B cell (primary cell): ENCODE data around the gene CYTIP. TPM values are rescaled to one million over a fixed set of nuclear protein-coding genes. Genes with fewer than 3 reads are reported as not detected.
A peak's percentile ranks its signal among the peaks of the same experiment; 100 is the strongest.

Source experiments
- ATAC-seq: fragments of 200-7000 bp; cut with Tn5 transposase; one replicate; pipeline ENCODE4 v1.10.0; 2021; ENCODE audit warnings: low read depth, mild to moderate bottlenecking, moderate number of reproducible peaks, moderate library complexity
- CTCF ChIA-PET: fragments of 350-600 bp; sonication (Branson Sonifier 250); formaldehyde crosslinking; loops from one replicate; lab custom pipeline; 2021; ENCODE audit warnings: antibody characterized with exemption, inconsistent platforms; lab: Charles Lee
- POLR2A ChIA-PET: fragments of 350-600 bp; sonication (Branson Sonifier 250); formaldehyde crosslinking; loops from one replicate; lab custom pipeline; 2021; ENCODE audit warnings: antibody characterized with exemption; lab: Charles Lee
- DNase-seq: peaks from one replicate; pipeline ENCODE4 v3.0.0; 2013
- H2AFZ ChIP-seq: 2 replicates; pipeline ENCODE4 v1.6.1; 2012; ENCODE audit warnings: mild to moderate bottlenecking, low read depth, low read length; ENCODE audit not compliant: insufficient read depth, poor library complexity, severe bottlenecking
- H3K27ac ChIP-seq, 2 donors: 1 replicate in 1 of 2; 2 replicates in 1 of 2; pipeline ENCODE4 v1.5.1; 2012 to 2013; ENCODE audit warnings: low read length in 2 of 2, mild to moderate bottlenecking in 2 of 2, moderate library complexity in 1 of 2
- H3K27me3 ChIP-seq, 4 experiments: fragments of 200-600 bp in 1 of 4; sonication (generic) in 1 of 4; replicated peaks in 1 of 4; 1 replicate in 2 of 4; 2 replicates in 2 of 4; pipeline versions ENCODE4 v1.6.1 to v1.7.0; 2013 to 2016; ENCODE audit warnings: low read length in 3 of 4, mild to moderate bottlenecking in 2 of 4, mixed read lengths in 1 of 4, moderate library complexity in 1 of 4; ENCODE audit not compliant: insufficient read depth in 4 of 4, control insufficient read depth in 3 of 4; ENCODE audit errors: control extremely low read depth in 1 of 4
- H3K36me3 ChIP-seq, 2 experiments: replicated peaks in 1 of 2; 1 replicate in 1 of 2; 2 replicates in 1 of 2; pipeline versions ENCODE4 v1.6.1 to v1.7.1; 2013; ENCODE audit warnings: low read length in 1 of 2; ENCODE audit not compliant: insufficient read depth in 2 of 2, control insufficient read depth in 1 of 2; ENCODE audit errors: control extremely low read depth in 1 of 2, extremely low read depth in 1 of 2
- H3K4me1 ChIP-seq, 2 donors: fragments of 200-600 bp in 1 of 2; sonication (generic) in 1 of 2; 1 replicate in 1 of 2; 2 replicates in 1 of 2; pipeline versions ENCODE4 v1.5.1 to v1.6.1; 2013 to 2017; ENCODE audit warnings: low read length in 2 of 2; ENCODE audit not compliant: control insufficient read depth in 2 of 2, insufficient read depth in 2 of 2
- H3K4me2 ChIP-seq: replicated peaks from 2 replicates; pipeline ENCODE3; 2012; ENCODE audit warnings: mild to moderate bottlenecking, low read depth, low read length; ENCODE audit not compliant: poor library complexity, severe bottlenecking
- H3K4me3 ChIP-seq, 5 experiments: fragments of 200-600 bp in 1 of 5; sonication (generic) in 1 of 5; 1 replicate in 3 of 5; 2 replicates in 2 of 5; pipeline versions ENCODE4 v1.5.1 to v1.7.0; 2011 to 2016; ENCODE audit warnings: low read length in 4 of 5, mild to moderate bottlenecking in 4 of 5, low read depth in 2 of 5, control low read depth in 1 of 5, moderate library complexity in 1 of 5; ENCODE audit not compliant: insufficient read depth in 1 of 5; ENCODE audit errors: control extremely low read depth in 1 of 5, extremely low read depth in 1 of 5
- H3K79me2 ChIP-seq: fragments of 200-600 bp; sonication (generic); one replicate; pipeline ENCODE4 v1.6.0; 2016; ENCODE audit warnings: low read length; ENCODE audit not compliant: control insufficient read depth, insufficient read depth
- H3K9ac ChIP-seq: fragments of 200-600 bp; sonication (generic); 2 replicates; pipeline ENCODE4 v1.6.1; 2017; ENCODE audit warnings: mild to moderate bottlenecking, low read length, moderate library complexity
- H3K9me3 ChIP-seq, 3 donors: one replicate each; pipeline versions ENCODE4 v1.6.1 to v1.7.1; 2013; ENCODE audit warnings: low read length in 2 of 3; ENCODE audit not compliant: control insufficient read depth in 2 of 3, insufficient read depth in 1 of 3; ENCODE audit errors: control extremely low read depth in 1 of 3
- H4K20me1 ChIP-seq: 2 replicates; pipeline ENCODE4 v1.6.0; 2012; ENCODE audit warnings: mild to moderate bottlenecking, low read length; ENCODE audit not compliant: insufficient read depth, control insufficient read depth, poor library complexity, severe bottlenecking
- H3K27ac Mint-ChIP-seq: one replicate; pipeline ENCODE4 v1.8.0; 2021; ENCODE audit warnings: mixed read lengths
- H3K27me3 Mint-ChIP-seq: one replicate; pipeline ENCODE4 v1.8.0; 2021; ENCODE audit warnings: mixed read lengths
- H3K4me1 Mint-ChIP-seq: one replicate; pipeline ENCODE4 v1.8.0; 2021; ENCODE audit warnings: mixed read lengths
- H3K4me3 Mint-ChIP-seq: one replicate; pipeline ENCODE4 v1.8.0; 2021; ENCODE audit warnings: mixed read lengths
- H3K9me3 Mint-ChIP-seq: one replicate; pipeline ENCODE4 v1.8.0; 2022; ENCODE audit warnings: mixed read lengths; ENCODE audit not compliant: insufficient read depth
- EZH2 ChIP-seq: IDR thresholded peaks from 2 replicates; pipeline ENCODE4 v1.6.1; 2012; ENCODE audit warnings: borderline replicate concordance, low read depth, mild to moderate bottlenecking, moderate library complexity, low read length; ENCODE audit not compliant: insufficient read depth, poor library complexity, severe bottlenecking
- WGBS: methylation state at CpG from one replicate; pipeline ENCODE4 v1.1.5; 2013; ENCODE audit warnings: missing lambda C conversion rate; ENCODE audit not compliant: insufficient coverage; 5-methylcytosine and 5-hydroxymethylcytosine counted together
- intact Hi-C: fragments of 100-400 bp; cut with micrococcal nuclease; formaldehyde crosslinking; loops from one replicate; pipeline ENCODE4 v1.10.0; 2022
- polyA plus RNA-seq: library from polyadenylated mRNA; depleted of rRNA; stranded (reverse); fragments of >200 nt; gene quantifications from 2 replicates; pipeline ENCODE4 v1.2.3, GENCODE V29; 2012
- total RNA-seq, 2 donors: library from RNA; stranded (reverse); fragments of 120-200 nt in 1 of 2; gene quantifications; 1 replicate in 1 of 2; 2 replicates in 1 of 2; pipeline versions ENCODE4 v1.2.3 to v1.2.4, GENCODE V29; 2013 to 2022
- TF ChIP-seq, protein P1 (sequence below): fragments of 200-600 bp; IDR thresholded peaks from one replicate; pipeline ENCODE4 v1.8.0; 2022; ENCODE audit warnings: antibody characterized with exemption, mild to moderate bottlenecking

The CYTIP gene
- total and polyA plus RNA-seq, 2 donors (not counting 1 experiment from before 2014, with no cell fraction given) = 73.0 to 327 TPM

DNA sequence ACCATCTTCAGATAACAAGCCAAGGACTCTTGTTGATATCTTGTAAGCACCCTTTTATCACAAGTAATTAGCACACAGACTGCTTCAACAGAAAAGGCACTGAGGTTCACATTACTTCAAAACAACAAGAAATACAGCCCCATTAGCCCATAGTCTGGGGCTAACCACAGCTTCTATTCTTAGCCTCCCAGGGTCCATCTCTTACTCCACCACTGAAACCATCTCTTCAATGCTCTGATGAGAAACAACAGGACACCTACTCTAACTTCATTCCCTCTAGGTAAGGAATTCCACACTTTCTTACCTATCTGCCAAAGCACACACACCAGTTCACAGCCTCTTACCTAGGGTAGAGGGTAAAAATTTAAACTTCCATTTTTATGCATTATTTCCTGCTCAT, 26.4 kb upstream of the CYTIP start:
- H4K20me1 ChIP-seq = no peaks in the 10 kb centered on the region
- H3K4me1 ChIP-seq = peaks cover 54 to 61% of the 10 kb centered on the region in 2 donors
- ChIA-PET CTCF (interaction anchor here (0.7 to 15.8 kb wide), 10 partner anchors 11 to 168 kb away, joined by 3 to 128 read pairs (median 4); partner anchors contain the start of gene CYTIP), POLR2A (interaction anchor here (1.3 to 2.9 kb wide), 4 partner anchors 27 to 66 kb away, joined by 3 to 41 read pairs (median 6); partner anchors contain the start of gene CYTIP)
- Mint-ChIP-seq H3K4me1 (peaks cover 71% of the 10 kb centered on the region), H3K27ac (peak overlapping the region; percentile 99), H3K4me3 (peak overlapping the region; percentile 87), H3K9me3 (no peaks in the 10 kb centered on the region), H3K27me3 (no peaks in the 10 kb centered on the region)
- no peaks in the 10 kb centered on the region for H3K9me3 ChIP-seq
- peak overlapping the region; percentile 77 for H3K9ac ChIP-seq
- TF ChIP-seq EZH2 = no peak
- TF ChIP-seq, protein P1, sequence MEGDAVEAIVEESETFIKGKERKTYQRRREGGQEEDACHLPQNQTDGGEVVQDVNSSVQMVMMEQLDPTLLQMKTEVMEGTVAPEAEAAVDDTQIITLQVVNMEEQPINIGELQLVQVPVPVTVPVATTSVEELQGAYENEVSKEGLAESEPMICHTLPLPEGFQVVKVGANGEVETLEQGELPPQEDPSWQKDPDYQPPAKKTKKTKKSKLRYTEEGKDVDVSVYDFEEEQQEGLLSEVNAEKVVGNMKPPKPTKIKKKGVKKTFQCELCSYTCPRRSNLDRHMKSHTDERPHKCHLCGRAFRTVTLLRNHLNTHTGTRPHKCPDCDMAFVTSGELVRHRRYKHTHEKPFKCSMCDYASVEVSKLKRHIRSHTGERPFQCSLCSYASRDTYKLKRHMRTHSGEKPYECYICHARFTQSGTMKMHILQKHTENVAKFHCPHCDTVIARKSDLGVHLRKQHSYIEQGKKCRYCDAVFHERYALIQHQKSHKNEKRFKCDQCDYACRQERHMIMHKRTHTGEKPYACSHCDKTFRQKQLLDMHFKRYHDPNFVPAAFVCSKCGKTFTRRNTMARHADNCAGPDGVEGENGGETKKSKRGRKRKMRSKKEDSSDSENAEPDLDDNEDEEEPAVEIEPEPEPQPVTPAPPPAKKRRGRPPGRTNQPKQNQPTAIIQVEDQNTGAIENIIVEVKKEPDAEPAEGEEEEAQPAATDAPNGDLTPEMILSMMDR = no peak
- H3K36me3 ChIP-seq = no peaks in the 10 kb centered on the region
- no peaks in the 10 kb centered on the region for H3K27me3 ChIP-seq
- no peaks in the 10 kb centered on the region for H3K79me2 ChIP-seq
- peak overlapping the region; percentile 96 to 99 for H3K27ac ChIP-seq
- intact Hi-C loops = loop anchor here (1.0 kb wide), 1 partner anchor 22 kb away; no protein-coding TSS in a partner anchor
- DNase-seq (no peak), ATAC-seq (no peak)
- peak overlapping the region; percentile 73 for H3K4me2 ChIP-seq
- H2AFZ ChIP-seq = peak overlapping the region; percentile 20
- peak overlapping the region in 1 of 5 experiments; percentile 31 for H3K4me3 ChIP-seq

DNA sequence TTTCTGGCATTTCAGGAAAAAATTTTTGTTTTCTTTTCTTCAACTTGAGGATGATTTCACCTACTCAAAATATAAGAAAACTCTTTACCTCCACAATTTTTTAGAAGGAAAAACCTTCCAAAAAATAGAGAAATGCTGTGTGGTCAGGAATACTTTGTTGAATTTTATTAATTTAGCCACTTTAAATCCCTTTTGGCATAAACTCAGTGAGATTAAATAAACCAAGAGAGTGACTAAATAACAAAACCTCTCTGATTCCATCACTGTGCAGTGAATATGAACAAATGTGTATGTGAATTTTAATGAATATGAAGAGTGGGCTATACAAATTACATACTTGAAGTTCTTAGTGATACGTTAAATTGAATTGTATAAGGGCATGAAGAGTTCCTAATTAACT, 25.8 kb upstream of the CYTIP start:
- Histone ChIP-seq H3K4me1 (peaks cover 56 to 62% of the 10 kb centered on the region in 2 donors), H3K36me3 (no peaks in the 10 kb centered on the region), H3K9me3 (no peaks in the 10 kb centered on the region), H3K27me3 (no peaks in the 10 kb centered on the region), H3K27ac (peak overlapping the region; percentile 96 to 99), H3K79me2 (no peaks in the 10 kb centered on the region), H3K4me2 (peak overlapping the region; percentile 73), H4K20me1 (no peaks in the 10 kb centered on the region), H3K9ac (peak overlapping the region; percentile 77), H2AFZ (no peak overlapping the region), H3K4me3 (peak overlapping the region in 2 of 5 experiments; percentile 5 to 45)
- no CpG with 5 or more reads among the region's 1 CpG for WGBS
- Mint-ChIP-seq H3K27me3 (no peaks in the 10 kb centered on the region), H3K4me3 (peak overlapping the region; percentile 87), H3K4me1 (peaks cover 72% of the 10 kb centered on the region), H3K27ac (peak overlapping the region; percentile 99), H3K9me3 (no peaks in the 10 kb centered on the region)
- POLR2A ChIA-PET = interaction anchor here (0.9 to 2.9 kb wide), 5 partner anchors 23 to 65 kb away, joined by 3 to 41 read pairs (median 6); partner anchors contain the start of gene CYTIP
- intact Hi-C loops = loop anchor here (1.0 to 5.0 kb wide), 7 partner anchors 16 to 1137 kb away; partner anchors contain the start of genes CYTIP and NR4A2
- no peak for TF ChIP-seq EZH2
- TF ChIP-seq, protein P1 = no peak
- no peak for ATAC-seq
- no peak for DNase-seq
- CTCF ChIA-PET = interaction anchor here (0.9 to 15.8 kb wide), 9 partner anchors 11 to 407 kb away, joined by 3 to 128 read pairs (median 5); partner anchors contain the start of gene CYTIP
